Tongue (tissue), 3 donors: Measurements from ENCODE around the gene FRRS1. TPM values are rescaled to one million over a fixed set of nuclear protein-coding genes. Genes with fewer than 3 reads are reported as not detected.

Experiments used
- DNase-seq: peaks from one replicate; pipeline ENCODE4 v3.0.0-alpha.2; 2015
- small RNA-seq: library from RNA; depleted of rRNA; stranded (forward); fragments of <200 nt; gene quantifications from one replicate; pipeline ENCODE3, GENCODE V24; 2014; ENCODE audit warnings: low replicate concordance
- total RNA-seq: library from RNA; depleted of rRNA; stranded (reverse); fragments of >200 nt; gene quantifications from one replicate; pipeline ENCODE4 v1.2.3, GENCODE V29; 2014

The FRRS1 gene
- total RNA-seq, 1 donor from 2014 or later = 11.9 TPM

DNA sequence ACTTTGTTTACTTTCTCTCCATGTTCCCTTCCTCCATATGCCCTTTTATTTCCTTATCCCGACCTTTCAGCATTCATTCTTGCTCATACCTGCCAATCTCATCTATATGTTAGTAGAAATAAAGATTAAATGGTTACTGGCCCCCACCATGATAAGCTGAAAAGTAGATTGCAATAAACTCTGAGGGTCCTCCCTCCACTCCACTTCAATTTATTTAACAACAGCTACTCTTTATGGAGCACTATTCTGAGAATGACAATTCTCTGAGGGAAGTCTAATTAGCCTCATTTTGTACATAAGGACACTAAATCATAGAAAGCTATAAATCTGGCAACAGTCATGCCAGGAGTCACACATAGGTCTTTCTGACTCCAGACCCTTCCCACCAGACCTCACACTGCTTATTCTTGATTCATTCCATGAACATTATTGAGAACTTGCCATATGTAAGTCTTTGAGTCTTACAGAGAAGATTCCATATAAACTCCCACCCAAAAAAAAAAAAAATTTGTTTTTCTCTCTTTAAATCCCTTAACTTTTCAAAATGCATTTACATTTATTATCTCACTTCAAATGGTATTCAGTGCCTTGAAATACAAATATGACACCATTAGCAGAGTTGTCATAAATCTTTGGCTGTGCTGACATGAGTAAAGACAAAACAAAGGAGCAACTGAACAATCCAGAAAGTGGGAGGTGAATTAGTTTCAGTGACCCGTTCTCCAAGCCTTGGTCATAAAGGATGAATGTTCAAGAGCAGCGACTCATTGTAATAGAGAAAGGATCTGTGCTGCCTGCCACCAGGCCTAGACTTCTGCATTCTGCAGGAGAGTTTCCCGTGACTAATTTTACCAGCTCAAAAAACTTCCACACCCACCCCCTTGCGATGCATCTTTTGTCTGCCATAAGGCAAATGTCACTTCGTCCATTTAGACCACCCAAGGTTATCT is 92.0 kb downstream of the FRRS1 start:
- DNase-seq = no peak

DNA sequence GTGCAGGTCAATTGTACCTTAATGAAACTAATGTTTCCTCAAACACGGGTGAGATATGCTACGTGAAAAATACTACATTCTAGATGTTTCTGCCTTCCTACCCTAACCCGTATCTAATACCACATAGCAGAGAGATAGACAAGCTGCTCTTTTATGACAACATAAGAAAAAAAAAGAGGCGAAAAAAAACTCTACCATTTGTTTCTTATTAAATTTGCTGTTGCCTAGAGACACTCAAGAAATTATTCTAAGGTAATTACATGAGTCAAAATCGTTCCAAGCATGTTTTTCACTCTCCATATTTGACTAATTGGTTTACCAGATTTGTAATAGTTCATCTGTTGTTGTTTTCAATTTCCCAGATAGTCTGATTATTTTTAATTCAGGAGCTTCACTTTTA is 93.1 kb downstream of the FRRS1 start:
- DNase-seq = no peak

DNA sequence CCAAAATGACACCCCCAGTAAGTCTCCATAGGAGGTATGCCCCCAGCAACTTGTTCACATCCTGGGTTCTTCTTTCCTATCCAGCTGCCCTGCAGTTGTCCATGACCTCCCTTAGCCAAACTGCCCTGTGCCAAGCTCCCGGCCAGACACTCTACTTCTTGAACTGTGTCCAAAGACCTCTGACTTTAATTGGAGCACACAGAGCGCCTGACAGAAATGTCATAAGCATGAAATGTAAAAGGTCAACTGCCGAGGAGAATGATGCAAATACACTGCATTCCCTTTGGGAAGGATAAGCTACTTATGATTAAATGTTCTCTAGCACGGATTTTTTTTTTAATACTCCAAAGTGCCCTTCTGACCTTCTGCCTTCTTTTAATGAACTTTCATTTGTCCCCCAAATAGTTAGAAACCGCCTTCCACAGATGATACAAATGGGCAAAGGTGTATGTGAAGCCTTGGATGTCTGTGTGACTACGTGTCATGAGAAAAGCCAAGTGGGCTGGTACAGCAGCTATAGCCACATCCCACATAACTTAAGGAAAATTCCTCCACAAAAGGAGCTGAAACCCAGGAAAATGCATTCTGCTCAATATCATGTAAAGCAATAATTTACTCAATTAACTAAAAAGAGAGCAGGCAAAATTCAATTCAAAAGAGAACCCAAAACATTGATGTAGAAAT is 93.8 kb downstream of the FRRS1 start:
- DNase-seq = peak; percentile 47

GRCh38 chr1:99672038-99672437 is 94.4 kb downstream of the FRRS1 start:
- no peak for DNase-seq

DNA sequence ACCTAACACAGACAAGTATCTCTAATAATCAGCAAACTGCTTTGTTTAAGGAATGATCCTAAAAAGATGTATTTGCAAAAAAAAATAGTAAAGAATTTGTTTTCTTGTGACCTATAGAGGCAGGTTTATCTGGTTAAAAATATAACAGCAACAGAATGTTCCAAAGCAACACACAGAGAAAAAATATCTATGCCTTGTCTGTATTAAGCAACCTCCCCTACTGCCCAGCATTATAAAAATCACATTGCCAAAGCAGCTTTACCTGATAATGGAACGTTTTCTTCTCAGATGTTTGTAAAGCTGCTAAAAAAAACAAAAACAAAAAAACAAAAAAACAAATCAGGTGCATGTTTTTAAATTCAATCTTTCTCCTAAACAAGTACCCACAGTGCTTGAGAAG is 95.9 kb downstream of the FRRS1 start:
- DNase-seq = no peak

- DNase-seq = no peak
Observed at GRCh38 chr1:99669821-99670220, 96.6 kb downstream of the FRRS1 start.

GRCh38 chr1:99669376-99669775 is 97.1 kb downstream of the FRRS1 start:
- DNase-seq = no peak

DNA sequence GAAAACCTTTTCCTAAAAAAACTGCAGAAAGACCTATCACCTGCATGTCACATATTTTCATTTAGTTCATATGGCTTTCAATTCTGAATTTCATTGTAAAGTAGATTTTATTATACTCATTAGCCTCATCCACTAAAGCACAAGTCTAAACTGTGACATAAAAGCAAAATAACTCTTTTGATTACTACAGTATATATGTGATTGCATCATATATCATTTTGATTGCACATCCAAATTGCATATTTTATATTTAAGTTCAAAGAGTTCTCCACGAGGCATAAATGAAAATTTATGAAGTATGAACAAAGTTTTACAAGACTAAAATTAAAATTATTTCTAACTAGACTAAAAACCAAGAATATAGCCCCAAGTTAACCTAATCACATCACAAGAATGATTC is 101.2 kb downstream of the FRRS1 start:
- no peak for DNase-seq

DNA sequence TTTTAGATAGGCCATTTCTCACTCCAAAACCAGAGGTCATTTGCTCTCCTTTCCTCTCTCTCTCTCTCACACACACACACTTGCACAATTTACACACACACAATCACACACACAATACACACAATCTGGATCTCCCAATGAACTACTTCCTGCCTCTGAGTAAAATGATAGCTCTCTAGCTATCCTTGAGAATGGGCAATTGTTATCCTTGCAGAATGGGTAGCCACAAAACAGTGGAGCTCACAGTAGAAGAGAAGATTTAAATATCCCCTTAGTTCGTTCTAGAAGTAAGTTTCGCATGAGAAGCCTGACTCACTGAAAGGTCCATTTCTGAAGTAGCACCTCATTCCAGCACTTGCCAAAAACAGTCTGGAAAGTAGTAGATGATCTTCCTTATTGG is 102.9 kb downstream of the FRRS1 start:
- no peak for DNase-seq

DNA sequence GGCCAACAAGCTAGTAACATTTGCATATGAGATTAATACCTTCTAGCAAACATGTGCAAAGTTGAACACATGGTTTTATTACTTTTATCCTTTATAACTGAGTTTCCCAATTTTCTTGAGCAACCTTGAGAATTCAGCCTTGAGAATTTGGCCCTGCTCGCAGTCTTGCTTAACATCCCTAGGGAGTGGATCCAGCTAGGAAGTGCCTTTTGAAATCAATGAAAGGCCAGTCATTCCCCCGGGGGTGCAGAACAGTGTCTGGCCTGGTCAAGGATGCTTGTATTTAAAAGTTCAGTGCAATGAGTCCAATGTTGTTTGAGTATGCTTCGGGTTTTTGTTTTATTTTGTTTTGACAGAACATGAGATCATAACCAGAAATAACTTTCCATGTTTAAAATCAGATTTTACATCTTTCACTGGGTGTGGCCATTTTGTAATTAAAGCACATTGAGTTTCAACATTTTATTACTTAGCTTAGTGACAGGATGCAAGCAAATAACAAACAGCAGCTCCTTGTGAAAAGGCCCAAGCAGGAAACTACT is 103.8 kb downstream of the FRRS1 start:
- peak; percentile 84 for DNase-seq

GRCh38 chr1:99661780-99662179 is 104.7 kb downstream of the FRRS1 start:
- DNase-seq = no peak

DNA sequence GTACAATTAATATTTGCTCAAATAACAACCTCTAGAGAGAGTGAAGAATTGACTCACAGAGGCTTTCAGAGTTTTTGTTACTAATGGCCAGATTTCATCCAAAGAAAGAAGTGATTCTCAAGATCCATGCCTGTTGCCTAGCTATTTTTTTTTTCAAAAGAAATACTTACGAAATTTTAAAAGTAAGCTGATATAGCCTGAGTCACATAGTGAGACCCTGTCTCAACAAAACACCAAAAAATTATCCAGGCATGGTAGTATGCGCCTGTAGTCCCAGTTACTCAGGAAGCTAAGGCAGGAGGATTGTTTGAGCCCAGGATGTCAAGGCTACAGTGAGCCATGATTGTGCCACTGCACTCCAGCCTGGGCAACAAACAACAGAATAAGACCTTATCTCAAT is 105.9 kb downstream of the FRRS1 start:
- DNase-seq = no peak

- no peak for DNase-seq
Observed at GRCh38 chr1:99659755-99660210, 106.7 kb downstream of the FRRS1 start.

Small RNA genes within 50 kb of the gene (small RNA-seq; reads per million reads assigned to genes)
- gene RF00019 = not detected
- gene RNU4-75P = not detected

Other genes with a start within 250 kb of the FRRS1 start
- gene PALMD, start 120.5 kb downstream of the FRRS1 start, total RNA-seq = 147 TPM
- 381 TPM for gene AGL, start 83.7 kb upstream of the FRRS1 start, total RNA-seq
- 40.1 TPM for gene SLC35A3, start 203.4 kb upstream of the FRRS1 start, total RNA-seq